ENCODE results near the gene MYEF2. TPM values are rescaled to one million over a fixed set of nuclear protein-coding genes. Genes with fewer than 3 reads are reported as not detected.

The MYEF2 gene
- total and polyA plus RNA-seq, 2 of the 8 experiments (the other 6 are each of a cell fraction or from before 2014, with no cell fraction given) = 18.9 to 79.2 TPM

- TF ChIP-seq CHD7 (IDR thresholded peaks at IDR 0.05; ENCODE audit: insufficient replicate concordance, low read length) (no peak), TEAD4 (IDR thresholded peaks at IDR 0.05; ENCODE audit: low read depth, low read length) (no peak), HDAC2 (IDR thresholded peaks at IDR 0.05; ENCODE audit: borderline replicate concordance in 1 of 2, low read depth in 2 of 2, low read length in 2 of 2) (no peak), POLR2A (IDR thresholded peaks at IDR 0.05; ENCODE audit: control extremely low read depth in 1 of 2, low read depth in 2 of 2, low read length in 2 of 2) (no peak), USF2 (IDR thresholded peaks at IDR 0.05; ENCODE audit: low read length) (no peak), SP4 (IDR thresholded peaks at IDR 0.05; ENCODE audit: low read length) (no peak), EP300 (IDR thresholded peaks at IDR 0.05; ENCODE audit: borderline replicate concordance in 1 of 2, low read depth in 2 of 2, low read length in 2 of 2) (no peak), BCL11A (IDR thresholded peaks at IDR 0.05; ENCODE audit: low read depth in 2 of 2, low read length in 2 of 2) (no peak), FOSL1 (IDR thresholded peaks at IDR 0.05; ENCODE audit: insufficient read depth, low read depth, low read length) (no peak), NANOG (IDR thresholded peaks at IDR 0.05; ENCODE audit: insufficient read depth, low read depth, low read length, poor library complexity, severe bottlenecking) (no peak)
Observed at GRCh38 chr15:48186271-48186670, 8.2 kb upstream of the MYEF2 start (continued).
